ENCODE results near the gene GAB1.
A peak's percentile ranks its signal among the peaks of the same experiment; 100 is the strongest.

GAB1 gene

GRCh38 chr4:143357161-143357845, 20.6 kb downstream of the GAB1 start:
- no peak for TF ChIP-seq CTCF (IDR thresholded peaks at IDR 0.05; ENCODE audit: control insufficient read depth, extremely low read depth, insufficient read depth)
- no peak for DNase-seq (ENCODE audit: low read depth)
- H3K4me3 ChIP-seq (ENCODE audit: low read depth, low read length), result no peak overlapping the region

GRCh38 chr4:143358419-143358818, 21.7 kb downstream of the GAB1 start:
- peak overlapping the region; percentile 17; the same call in 1 of the 2 replicates for H3K4me3 ChIP-seq (ENCODE audit: low read depth, low read length)
- no peak for TF ChIP-seq CTCF (IDR thresholded peaks at IDR 0.05; ENCODE audit: control insufficient read depth, extremely low read depth, insufficient read depth)
- DNase-seq (ENCODE audit: low read depth), result no peak

GRCh38 chr4:143358923-143359643, 22.4 kb downstream of the GAB1 start:
- peak overlapping the region; percentile 17 for H3K4me3 ChIP-seq (ENCODE audit: low read depth, low read length)
- TF ChIP-seq CTCF (IDR thresholded peaks at IDR 0.05; ENCODE audit: control insufficient read depth, extremely low read depth, insufficient read depth), result no peak
- DNase-seq (ENCODE audit: low read depth), result peak; percentile 95

- TF ChIP-seq CTCF (IDR thresholded peaks at IDR 0.05; ENCODE audit: control insufficient read depth, extremely low read depth, insufficient read depth), result no peak
- peak overlapping the region; percentile 17 for H3K4me3 ChIP-seq (ENCODE audit: low read depth, low read length)
- no peak for DNase-seq (ENCODE audit: low read depth)
Measured at GRCh38 chr4:143359644-143360193, 23.0 kb downstream of the GAB1 start.

GRCh38 chr4:143360838-143361625, 24.4 kb downstream of the GAB1 start:
- DNase-seq (ENCODE audit: low read depth), result no peak
- no peak for TF ChIP-seq CTCF (IDR thresholded peaks at IDR 0.05; ENCODE audit: control insufficient read depth, extremely low read depth, insufficient read depth)
- H3K4me3 ChIP-seq (ENCODE audit: low read depth, low read length), result no peak overlapping the region

- no peak overlapping the region for H3K4me3 ChIP-seq (ENCODE audit: low read depth, low read length)
- no peak for DNase-seq (ENCODE audit: low read depth)
- TF ChIP-seq CTCF (IDR thresholded peaks at IDR 0.05; ENCODE audit: control insufficient read depth, extremely low read depth, insufficient read depth), result no peak
Measured at GRCh38 chr4:143362349-143363046, 25.8 kb downstream of the GAB1 start.

All from LNCaP clone FGC (cell line).